HG02571 (cell line): Measurements from ENCODE around the gene PLPP4.
A peak's percentile ranks its signal among the peaks of the same experiment; 100 is the strongest.

Source experiments
- ATAC-seq: cut with Tn5 transposase; IDR thresholded peaks from one replicate; pipeline ENCODE4 v1.9.1; 2021; ENCODE audit warnings: mild to moderate bottlenecking, moderate library complexity; ENCODE audit not compliant: unreplicated experiment

Gene PLPP4

DNA sequence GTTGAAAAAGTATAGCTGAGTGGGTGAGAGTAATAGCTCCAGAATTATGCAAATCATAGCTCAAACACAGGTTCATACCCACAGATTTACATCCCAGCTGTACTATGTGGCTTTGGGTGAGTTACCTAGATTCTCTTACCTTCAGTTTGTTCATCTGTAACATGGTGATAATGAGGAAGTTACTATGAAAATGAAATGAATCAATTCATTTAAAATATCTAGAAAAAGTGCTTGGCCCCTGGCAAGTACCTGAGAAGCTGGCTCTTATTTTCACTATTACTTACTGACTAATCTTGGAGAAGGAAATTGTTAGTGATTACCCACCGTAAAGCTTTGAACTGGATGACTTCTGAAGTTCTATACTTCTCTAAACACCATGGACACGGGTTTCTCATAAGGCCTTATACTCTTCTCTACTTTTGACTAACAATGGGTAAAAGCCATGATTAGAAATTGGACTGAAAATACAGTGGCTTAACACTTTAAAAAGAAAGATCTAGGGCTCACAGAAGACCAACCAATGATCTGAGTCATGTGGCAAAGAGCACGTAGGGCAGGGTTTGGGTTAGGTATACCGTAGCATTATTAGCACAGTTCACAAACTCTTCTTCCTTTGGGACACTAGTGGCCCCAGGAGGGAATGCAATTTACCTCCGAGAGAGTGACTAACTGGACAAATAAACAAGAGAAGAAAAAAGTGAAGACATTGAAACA is 149.2 kb downstream of the PLPP4 start:
- ATAC-seq, result peak; percentile 55

DNA sequence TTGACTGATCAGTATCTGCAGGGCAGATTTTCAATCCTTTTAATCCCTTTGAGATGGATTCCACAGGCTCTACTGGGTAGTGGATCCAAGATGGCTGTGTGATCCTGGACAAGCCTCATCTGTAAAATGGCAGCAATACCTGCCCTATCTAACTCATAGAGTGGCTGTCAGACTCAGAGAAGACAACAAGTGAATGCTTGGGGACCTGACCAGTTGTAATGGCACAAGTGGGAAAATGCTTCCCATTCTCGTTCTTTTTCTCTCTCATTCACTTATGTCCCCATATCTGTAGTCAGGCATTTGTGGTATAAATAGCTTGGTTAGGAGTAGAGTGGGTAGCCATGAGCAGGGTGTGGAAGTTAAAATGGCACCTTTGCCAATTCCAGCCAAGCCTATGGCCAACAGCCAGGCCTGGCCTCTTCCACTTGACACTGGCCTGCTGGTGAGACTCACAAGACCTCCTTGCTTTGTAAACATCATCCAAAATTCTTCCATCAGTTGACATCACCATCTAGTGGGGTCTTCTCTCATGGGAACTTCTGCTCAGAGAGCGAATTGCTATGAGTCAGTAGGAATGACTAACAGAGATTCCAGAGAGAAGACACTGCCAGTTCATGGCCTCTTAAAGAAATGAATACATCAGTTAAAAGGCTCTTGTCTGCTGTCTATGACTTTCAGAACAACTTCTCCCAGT is 150.1 kb downstream of the PLPP4 start:
- ATAC-seq, result no peak

DNA sequence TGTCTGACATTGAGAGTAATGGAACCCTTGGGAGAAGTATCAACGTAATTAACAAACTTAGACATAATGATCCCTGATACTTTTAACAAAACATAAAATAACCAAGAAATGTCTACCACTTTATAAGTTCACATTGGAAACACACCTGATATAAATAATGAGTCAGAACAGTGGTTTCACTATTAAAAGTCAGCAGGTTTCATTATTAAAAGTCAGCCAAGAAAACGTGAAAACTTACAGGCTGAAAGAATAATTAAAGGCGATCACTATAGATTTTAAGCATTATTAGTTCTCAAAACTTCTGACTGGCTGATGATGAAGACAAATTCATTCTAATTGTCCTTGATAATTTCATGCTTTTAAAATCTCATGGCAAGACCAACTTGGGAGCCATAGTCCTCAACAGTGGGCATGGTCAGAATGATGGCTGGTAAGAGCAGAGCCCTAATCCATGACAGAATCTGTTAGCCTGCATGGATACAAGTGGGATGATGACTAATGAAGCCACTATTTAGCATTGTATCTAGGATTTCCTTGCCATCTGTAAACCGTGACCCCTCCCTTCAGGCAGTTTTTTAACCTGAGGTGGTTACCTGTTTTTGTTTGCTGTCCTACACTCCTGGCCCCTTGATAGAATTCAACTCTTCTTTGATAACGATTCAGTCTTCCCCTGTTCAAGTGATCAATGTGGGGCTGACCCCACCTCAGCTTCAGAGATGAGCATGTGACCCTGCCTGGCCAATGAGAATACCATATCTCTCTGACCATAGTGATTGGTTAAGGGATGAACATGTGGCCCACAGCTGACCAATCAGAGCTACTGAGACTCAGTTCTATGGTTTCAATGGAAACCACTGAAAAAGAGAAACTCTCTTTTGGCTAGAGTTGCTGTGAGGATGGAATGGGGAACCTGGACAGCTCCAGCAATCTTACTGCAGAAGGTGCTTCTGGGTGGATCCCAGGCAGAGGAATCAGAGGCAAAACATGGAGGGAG is 151.0 kb downstream of the PLPP4 start:
- no peak for ATAC-seq

DNA sequence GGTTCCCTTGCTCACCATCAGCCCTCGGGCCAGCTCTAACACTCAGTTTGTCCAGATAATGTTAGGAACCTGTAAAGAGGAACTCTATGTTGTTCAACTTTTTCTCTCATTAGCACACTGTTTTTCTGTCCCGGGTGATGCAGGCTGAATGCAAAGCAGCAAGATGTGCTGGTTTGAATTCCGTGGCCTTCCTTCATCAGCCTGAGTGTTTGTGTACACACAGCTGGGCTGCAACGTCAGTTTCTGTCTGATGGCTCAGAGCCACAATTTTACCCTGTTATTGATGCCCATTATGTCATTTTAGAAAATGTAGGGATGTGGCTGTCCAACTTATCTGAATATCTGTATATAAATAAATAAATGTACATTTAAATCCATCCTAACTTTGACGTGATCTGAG is 152.0 kb downstream of the PLPP4 start:
- no peak for ATAC-seq

DNA sequence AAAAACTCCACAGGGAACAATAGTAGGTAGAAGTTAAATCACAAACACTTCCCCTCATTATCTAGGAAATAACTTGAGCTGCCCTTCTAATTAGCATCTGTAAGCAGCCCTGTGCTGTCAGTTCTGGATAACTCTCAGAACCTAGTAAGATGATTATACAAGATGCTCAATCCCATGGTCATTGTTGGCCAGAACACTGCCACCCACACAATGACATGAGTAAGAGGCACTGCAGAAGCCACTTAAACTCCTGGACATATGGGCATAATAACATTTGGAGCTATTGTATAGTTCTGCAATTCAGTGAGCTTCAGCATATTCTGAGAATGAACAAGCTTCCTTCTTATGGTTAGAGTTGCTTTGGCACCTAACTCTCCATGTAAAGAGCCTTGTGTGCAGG is 153.8 kb downstream of the PLPP4 start:
- no peak for ATAC-seq

DNA sequence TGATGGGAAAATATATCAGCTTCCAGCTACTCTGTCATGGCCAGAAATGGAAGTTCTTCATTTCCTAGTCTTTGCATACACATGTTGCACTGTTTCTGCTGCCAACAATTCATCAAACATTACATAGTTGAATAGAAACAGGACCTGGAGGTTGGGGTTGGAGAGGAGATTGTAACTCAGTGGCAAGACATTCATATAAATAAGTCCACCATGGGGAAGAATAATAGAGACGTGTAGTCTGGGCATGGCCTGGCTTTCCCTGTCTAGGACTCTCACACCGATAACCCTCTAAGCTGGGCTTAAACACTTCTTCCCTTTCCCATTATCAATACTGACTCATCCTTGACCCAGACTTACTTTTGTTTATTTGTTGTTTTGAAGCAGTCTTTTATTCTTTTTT is 155.7 kb downstream of the PLPP4 start:
- no peak for ATAC-seq

DNA sequence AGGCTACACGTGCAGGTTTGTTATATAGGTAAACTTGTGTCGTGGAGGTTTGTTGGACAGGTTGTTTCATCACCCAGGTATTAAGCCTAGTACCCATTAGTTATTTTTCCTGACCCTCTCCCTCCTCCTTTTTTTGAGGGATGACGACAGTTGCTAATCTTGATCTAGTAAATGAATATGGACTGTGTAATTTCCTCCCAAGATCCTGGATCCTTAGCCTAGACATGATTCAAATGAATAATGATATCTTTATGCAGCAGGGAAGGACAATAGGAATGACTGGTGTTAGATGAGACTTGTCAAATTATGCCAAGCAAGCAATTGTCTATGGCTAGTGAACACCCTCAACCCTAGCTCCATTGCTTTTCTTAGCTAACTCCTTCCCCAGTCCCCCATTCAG is 156.2 kb downstream of the PLPP4 start:
- ATAC-seq, result no peak

DNA sequence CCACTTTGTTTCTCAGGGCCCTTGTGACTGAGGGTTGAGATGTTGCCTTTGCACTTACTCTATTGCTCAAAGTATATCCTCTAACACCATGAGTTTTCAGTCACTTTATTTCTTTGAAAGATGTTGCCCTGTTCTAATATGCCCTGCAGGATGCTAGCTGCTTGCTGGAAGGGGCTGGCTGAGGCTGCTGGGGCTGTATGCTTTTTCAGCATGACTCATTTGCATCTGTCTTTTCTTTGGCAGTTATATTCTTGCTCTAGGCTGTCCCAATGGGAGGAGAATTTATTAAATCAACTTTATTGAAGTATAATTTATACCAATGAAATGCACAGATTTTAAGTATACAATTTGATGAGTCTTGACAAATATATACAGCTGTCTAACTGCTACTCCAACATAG is 157.7 kb downstream of the PLPP4 start:
- no peak for ATAC-seq

DNA sequence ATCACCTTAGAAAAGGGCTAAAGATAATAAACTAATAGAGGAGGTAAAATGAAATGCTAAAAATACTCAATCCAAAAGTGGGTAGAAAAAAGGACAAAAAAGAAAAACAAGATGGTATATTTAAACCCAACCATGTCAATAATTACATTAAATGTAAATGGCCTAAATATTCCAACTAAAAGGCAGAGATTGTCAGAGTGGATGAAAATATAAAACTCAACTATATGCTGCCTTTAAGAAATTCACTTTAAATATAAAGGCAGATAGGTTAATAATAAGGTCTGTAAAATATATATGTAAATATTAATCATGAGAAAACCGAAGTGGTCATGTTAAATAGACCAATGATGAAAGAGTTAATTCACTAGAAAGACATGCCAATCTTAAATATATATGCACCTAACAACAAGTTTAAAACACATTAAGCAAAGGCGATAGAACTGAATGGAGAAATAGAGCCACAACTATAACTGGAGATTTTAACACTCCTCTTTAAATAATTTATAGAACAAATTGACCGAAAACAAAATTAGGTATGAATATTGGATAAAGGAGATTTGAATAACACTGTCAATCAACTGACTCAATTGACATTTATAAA is 159.4 kb downstream of the PLPP4 start:
- no peak for ATAC-seq

DNA sequence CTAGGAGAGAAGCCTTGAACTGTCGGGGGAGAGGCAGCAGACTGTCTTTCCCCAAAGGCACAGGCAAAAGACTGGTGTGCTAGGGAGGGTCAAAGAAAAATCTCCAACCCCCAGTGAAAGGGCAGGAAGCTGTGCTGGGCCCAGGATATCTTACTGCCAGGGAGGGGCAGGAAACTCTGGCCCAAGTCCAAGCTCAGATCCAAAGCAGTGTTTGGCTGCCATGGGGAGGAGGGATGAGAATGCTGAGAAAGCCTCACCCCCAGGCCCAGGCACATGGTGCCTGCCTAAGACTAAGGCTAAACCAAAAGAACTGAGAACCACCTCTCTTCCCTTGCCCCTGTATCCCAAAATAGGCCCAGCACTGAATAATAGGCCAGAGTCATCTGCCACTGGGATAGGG is 171.2 kb downstream of the PLPP4 start:
- no peak for ATAC-seq

DNA sequence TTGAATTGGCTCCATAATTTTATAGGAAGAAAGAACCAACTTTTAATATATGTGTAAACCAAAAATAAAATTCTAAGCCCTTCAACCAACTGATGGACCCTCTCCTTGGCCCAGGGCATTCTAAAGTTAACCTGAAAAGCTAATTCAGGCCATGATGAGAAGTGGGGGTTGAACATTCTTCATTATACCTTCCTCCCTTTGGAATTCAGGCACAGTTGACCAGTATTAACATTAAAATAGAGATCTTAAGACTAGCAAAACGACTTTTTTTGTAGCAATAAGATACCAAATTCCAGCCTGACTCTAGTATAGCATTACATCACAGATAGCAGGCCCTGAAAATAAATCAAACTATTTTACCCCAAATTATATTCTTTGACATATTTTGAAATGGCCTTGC is 173.2 kb downstream of the PLPP4 start:
- ATAC-seq, result no peak

DNA sequence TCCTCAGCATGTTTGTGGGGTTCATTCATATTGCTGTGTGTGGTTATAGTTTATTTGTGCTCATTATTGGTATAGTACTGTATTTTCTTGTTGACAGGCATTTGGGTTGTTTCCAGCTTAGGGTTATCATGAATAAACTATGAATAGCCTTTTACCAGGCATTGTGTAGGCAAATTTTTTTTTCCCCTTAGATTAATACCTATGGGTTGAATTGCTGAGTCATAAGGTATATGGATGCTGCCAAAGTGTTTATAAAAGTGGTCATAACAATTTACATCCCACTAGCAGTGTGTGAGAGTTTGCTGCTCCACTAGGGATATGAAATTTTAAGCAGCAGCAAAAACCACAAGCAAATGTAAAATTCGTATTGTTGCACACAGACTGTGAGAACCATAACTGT is 175.0 kb downstream of the PLPP4 start:
- ATAC-seq, result no peak

DNA sequence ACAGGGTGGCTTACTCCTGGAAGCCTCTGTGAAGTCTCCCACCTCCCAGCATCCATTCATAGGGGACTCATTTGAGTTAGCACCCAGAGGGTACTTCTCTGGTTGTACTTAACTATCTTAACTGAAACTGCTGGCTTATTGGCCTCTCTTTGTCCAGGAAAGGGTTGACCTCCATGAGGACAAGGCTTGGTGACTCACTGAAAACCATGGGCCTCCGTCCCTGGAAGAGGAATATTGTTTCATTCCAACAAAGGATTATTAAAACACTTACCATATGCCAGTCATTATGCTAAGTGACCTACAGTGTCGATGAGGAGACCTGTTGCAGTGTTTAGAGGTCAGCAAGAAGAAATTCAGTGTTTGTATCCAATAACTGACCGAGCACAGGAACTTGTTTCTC is 175.9 kb downstream of the PLPP4 start:
- no peak for ATAC-seq

DNA sequence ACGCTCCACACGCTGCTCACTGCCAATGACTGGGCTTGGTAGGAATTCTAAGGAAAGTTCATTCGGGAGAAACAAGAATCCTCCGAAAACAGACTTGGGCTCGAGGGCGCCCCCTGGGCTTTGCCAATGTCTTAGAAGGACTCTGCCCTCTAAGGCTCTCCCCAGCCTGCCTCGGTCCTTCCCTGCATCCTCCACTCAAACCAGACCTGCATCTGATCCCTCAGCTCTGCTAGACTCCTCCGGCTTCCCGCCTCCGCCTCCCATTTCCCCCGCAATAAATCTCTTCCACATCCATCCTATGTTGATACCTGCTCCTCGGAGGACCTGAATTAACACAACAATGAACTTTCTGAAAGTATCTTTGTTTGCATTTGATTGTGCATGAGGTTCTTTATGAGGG is 177.6 kb downstream of the PLPP4 start:
- no peak for ATAC-seq
